Ovary (tissue), 9 donors: ENCODE results near the gene ITSN2. TPM values are rescaled to one million over a fixed set of nuclear protein-coding genes. Genes with fewer than 3 reads are reported as not detected.

Experiments
- DNase-seq, 5 donors: peaks; one replicate each; pipeline ENCODE4 v3.0.0-alpha.2; 2019 to 2020
- H3K27ac ChIP-seq, 2 donors: fragments of 200-600 bp; one replicate each; pipeline versions ENCODE4 v1.5.1 to v1.8.0; 2019 to 2022
- H3K27me3 ChIP-seq: fragments of 200-600 bp; one replicate; pipeline ENCODE4 v1.8.0; 2022
- H3K36me3 ChIP-seq: fragments of 200-600 bp; sonication (generic); one replicate; pipeline ENCODE4 v1.5.1; 2019
- H3K4me1 ChIP-seq: one replicate; pipeline ENCODE4 v1.8.1; 2013; ENCODE audit warnings: mild to moderate bottlenecking, moderate library complexity; ENCODE audit not compliant: insufficient read depth
- H3K4me3 ChIP-seq: fragments of 200-600 bp; sonication (generic); one replicate; pipeline ENCODE4 v1.5.1; 2017
- H3K9me3 ChIP-seq, 2 donors: fragments of 200-600 bp in 1 of 2; sonication (generic) in 1 of 2; one replicate each; pipeline versions ENCODE4 v1.5.1 to v1.8.1; 2013 to 2019; ENCODE audit warnings: mild to moderate bottlenecking in 1 of 2, moderate library complexity in 1 of 2
- CTCF ChIP-seq, 3 donors: fragments of 450-650 bp in 2 of 3; fragments of 200-600 bp in 1 of 3; IDR thresholded peaks; one replicate each; pipeline versions ENCODE4 v1.5.1 to v1.8.0; 2016 to 2022; ENCODE audit warnings: antibody characterized with exemption in 3 of 3, mild to moderate bottlenecking in 1 of 3
- EP300 ChIP-seq: sonication (generic); formaldehyde crosslinking; IDR thresholded peaks from one replicate; pipeline ENCODE4 v1.6.1; 2017; ENCODE audit warnings: antibody characterized with exemption
- POLR2A ChIP-seq: fragments of 450-650 bp; IDR thresholded peaks from one replicate; pipeline ENCODE4 v1.6.1; 2017; ENCODE audit warnings: antibody characterized with exemption, mild to moderate bottlenecking, moderate library complexity
- WGBS, 3 donors: extraction: QIAGEN DNeasy Blood & Tissue Kit in 1 of 3; methylation state at CpG; one replicate each; pipeline versions ENCODE4 v1.1.5 to v1.1.7; 2013 to 2017; 5-methylcytosine and 5-hydroxymethylcytosine counted together
- intact Hi-C, 4 donors: fragments of 100-400 bp; cut with DNase I; formaldehyde crosslinking; loops; one replicate each; pipeline versions ENCODE4 v1.11.0 to v1.15.1; 2022 to 2023
- polyA plus RNA-seq, 2 donors: library from polyadenylated mRNA; stranded (reverse); fragments of 200-250 nt in 1 of 2; fragments of 350-450 nt in 1 of 2; fragmentation: Illumina TruSeq in 1 of 2; extraction: RNeasy Lipid Tissue Mini Kit (QIAGEN cat#74804) in 1 of 2; gene quantifications; one replicate each; pipeline ENCODE4 v1.2.3, GENCODE V29; 2013 to 2014
- total RNA-seq, 7 donors: library from RNA; depleted of rRNA in 2 of 7; stranded (reverse); fragments of >200 nt in 2 of 7; fragmentation: NEBNext Ultra II Directional in 3 of 7; extraction: Animal tissue kit (Norgen Biotek cat#: 25700) in 3 of 7; gene quantifications; one replicate each; pipeline versions ENCODE4 v1.1.0 to v1.2.4, GENCODE V29; 2016 to 2023
- donor health status: DM: no; HTN: no; CAD: no; lungs with moderate emphysema.
- donor health status: DM: no; HTN: no; CAD: no.
- donor health status: Bipolar disorder and iron deficiency.
- donor health status: DM: yes; HTN: yes; CAD: no.
- donor health status: DM: no; HTN: no; CAD: no.
- donor health status: DM: yes; HTN: yes; CAD: no.

ITSN2 gene
- total and polyA plus RNA-seq, 9 donors: 17.8 to 44.4 (median 38.5) TPM

- Histone ChIP-seq H3K4me3 (no peak overlapping the region), H3K9me3 (no peaks in the 10 kb centered on the region), H3K4me1 (no peaks in the 10 kb centered on the region), H3K27ac (no peak overlapping the region), H3K27me3 (no peaks in the 10 kb centered on the region), H3K36me3 (no peaks in the 10 kb centered on the region)
- intact Hi-C loops: no loop called here
- no peak for DNase-seq
- 89 to 95% (median 90%) methylated on average over 2 of the region's 2 CpGs for WGBS, 3 donors
- TF ChIP-seq CTCF (IDR thresholded peaks at IDR 0.05) (no peak), POLR2A (no peak), EP300 (no peak)
These were observed 86.7 kb downstream of the ITSN2 start for GRCh38 chr2:24273598-24273997.

GRCh38 chr2:24272907-24273306 is 87.4 kb downstream of the ITSN2 start:
- Histone ChIP-seq H3K36me3 (no peaks in the 10 kb centered on the region), H3K27ac (no peak overlapping the region), H3K4me1 (no peaks in the 10 kb centered on the region), H3K27me3 (no peaks in the 10 kb centered on the region), H3K9me3 (no peaks in the 10 kb centered on the region), H3K4me3 (no peak overlapping the region)
- WGBS, 3 donors: 56 to 67% (median 58%) methylated on average over 2 of the region's 2 CpGs
- intact Hi-C loops: no loop called here
- TF ChIP-seq EP300: no peak
- DNase-seq: no peak

- no peaks in the 10 kb centered on the region for H3K4me1 ChIP-seq
- no peaks in the 10 kb centered on the region for H3K27me3 ChIP-seq
- no peak overlapping the region for H3K4me3 ChIP-seq
- 96 to 99% (median 98%) methylated on average over 2 of the region's 2 CpGs for WGBS, 3 donors
- no peaks in the 10 kb centered on the region for H3K9me3 ChIP-seq
- TF ChIP-seq POLR2A (no peak), EP300 (no peak), CTCF (IDR thresholded peaks at IDR 0.05) (no peak)
- no peaks in the 10 kb centered on the region for H3K36me3 ChIP-seq
- H3K27ac ChIP-seq: no peak overlapping the region
- intact Hi-C loops: no loop called here
- no peak for DNase-seq
These were observed 88.1 kb downstream of the ITSN2 start for GRCh38 chr2:24272161-24272802.

- WGBS, 3 donors: 95 to 99% (median 97%) methylated on average over 3 of the region's 3 CpGs
These were observed 91.1 kb downstream of the ITSN2 start for GRCh38 chr2:24269265-24269664.

More at GRCh38 chr2:24269265-24269664, 91.1 kb downstream of the ITSN2 start:
- intact Hi-C loops: no loop called here
- H3K27ac ChIP-seq: no peak overlapping the region
- TF ChIP-seq POLR2A (no peak), CTCF (IDR thresholded peaks at IDR 0.05) (no peak), EP300 (no peak)
- no peak for DNase-seq
- no peaks in the 10 kb centered on the region for H3K9me3 ChIP-seq
- H3K4me1 ChIP-seq: no peaks in the 10 kb centered on the region
- H3K36me3 ChIP-seq: no peaks in the 10 kb centered on the region
- no peaks in the 10 kb centered on the region for H3K27me3 ChIP-seq
- H3K4me3 ChIP-seq: no peak overlapping the region
